ENCODE results near the gene TLR8. TPM values are rescaled to one million over a fixed set of nuclear protein-coding genes. Genes with fewer than 3 reads are reported as not detected.

TLR8 gene
- total and polyA plus RNA-seq, 2 of the 13 experiments (the other 11 are each of a cell fraction or from before 2014, with no cell fraction given), result not detected

GRCh38 chrX:12947545-12948235 is 41.3 kb downstream of the TLR8 start (continued):
- TF ChIP-seq PAXIP1 (CRISPR knock-in tag; conservative IDR thresholded peaks at IDR 0.05) (peak; percentile 83), HMG20A (CRISPR knock-in tag; IDR thresholded peaks at IDR 0.05; ENCODE audit: borderline replicate concordance) (peak; percentile 54; the same call in 1 of the 2 replicates), GMEB1 (CRISPR knock-in tag; IDR thresholded peaks at IDR 0.05; ENCODE audit: borderline replicate concordance) (no peak), ISL2 (CRISPR knock-in tag; IDR thresholded peaks at IDR 0.05) (no peak), KDM3A (CRISPR knock-in tag; IDR thresholded peaks at IDR 0.05; ENCODE audit: low read depth) (no peak), ZNF276 (CRISPR knock-in tag; IDR thresholded peaks at IDR 0.05; ENCODE audit: low read depth) (no peak), ZNF33B (CRISPR knock-in tag; IDR thresholded peaks at IDR 0.05) (no peak), ZNF501 (CRISPR knock-in tag; IDR thresholded peaks at IDR 0.05) (no peak), SOX6 (IDR thresholded peaks at IDR 0.05) (no peak), SOX6 (CRISPR knock-in tag; IDR thresholded peaks at IDR 0.05) (peak; percentile 80), ZNF644 (CRISPR knock-in tag; IDR thresholded peaks at IDR 0.05; ENCODE audit: low read depth) (0 out of 2 replicates have a peak, but pooled peaks have one; percentile 61), GABPB1 (CRISPR knock-in tag; IDR thresholded peaks at IDR 0.05) (peak; percentile 62), NR3C1 (CRISPR knock-in tag; IDR thresholded peaks at IDR 0.05) (no peak), ETV5 (CRISPR knock-in tag; IDR thresholded peaks at IDR 0.05; ENCODE audit: borderline replicate concordance) (peak; percentile 52; the same call in 1 of the 2 replicates), PITX1 (CRISPR knock-in tag; IDR thresholded peaks at IDR 0.05) (0 out of 2 replicates have a peak, but pooled peaks have one; percentile 17), ZNF207 (IDR thresholded peaks at IDR 0.05; ENCODE audit: borderline replicate concordance) (no peak), HNF4A (CRISPR knock-in tag; IDR thresholded peaks at IDR 0.05) (peak; percentile 56), ZNF24 (IDR thresholded peaks at IDR 0.05) (no peak), ZNF251 (CRISPR knock-in tag; IDR thresholded peaks at IDR 0.05) (no peak), AGO1 (IDR thresholded peaks at IDR 0.05; ENCODE audit: low read depth, low read length, poor library complexity, severe bottlenecking) (no peak), ZMAT3 (CRISPR knock-in tag; conservative IDR thresholded peaks at IDR 0.05) (no peak), EP300 (IDR thresholded peaks at IDR 0.05; ENCODE audit: low read depth in 2 of 2, low read length in 2 of 2) (peak in 1 of 2 experiments; percentile 74; a peak in 2 of 4 replicates), EP300 (CRISPR knock-in tag; IDR thresholded peaks at IDR 0.05; ENCODE audit: borderline replicate concordance) (peak; percentile 66), TBX2 (CRISPR knock-in tag; IDR thresholded peaks at IDR 0.05; ENCODE audit: borderline replicate concordance) (peak; percentile 40; the same call in 1 of the 2 replicates), ZNF292 (CRISPR knock-in tag; IDR thresholded peaks at IDR 0.05; ENCODE audit: borderline replicate concordance, low read depth) (0 out of 2 replicates have a peak, but pooled peaks have one; percentile 39)

Measured in HepG2 (cell line).